Superior temporal gyrus (tissue), 1 donor: ENCODE data around the gene MVP.
"Not testable (repeated sequence)": the region's sequence is repeated elsewhere in the genome, so short reads cannot be mapped to it uniquely, and the experiment has no call there.

Source experiments
- DNase-seq: peaks from one replicate; pipeline ENCODE4 v3.0.0-alpha.2; 2016; ENCODE audit errors: extremely low spot score

The MVP gene

DNA sequence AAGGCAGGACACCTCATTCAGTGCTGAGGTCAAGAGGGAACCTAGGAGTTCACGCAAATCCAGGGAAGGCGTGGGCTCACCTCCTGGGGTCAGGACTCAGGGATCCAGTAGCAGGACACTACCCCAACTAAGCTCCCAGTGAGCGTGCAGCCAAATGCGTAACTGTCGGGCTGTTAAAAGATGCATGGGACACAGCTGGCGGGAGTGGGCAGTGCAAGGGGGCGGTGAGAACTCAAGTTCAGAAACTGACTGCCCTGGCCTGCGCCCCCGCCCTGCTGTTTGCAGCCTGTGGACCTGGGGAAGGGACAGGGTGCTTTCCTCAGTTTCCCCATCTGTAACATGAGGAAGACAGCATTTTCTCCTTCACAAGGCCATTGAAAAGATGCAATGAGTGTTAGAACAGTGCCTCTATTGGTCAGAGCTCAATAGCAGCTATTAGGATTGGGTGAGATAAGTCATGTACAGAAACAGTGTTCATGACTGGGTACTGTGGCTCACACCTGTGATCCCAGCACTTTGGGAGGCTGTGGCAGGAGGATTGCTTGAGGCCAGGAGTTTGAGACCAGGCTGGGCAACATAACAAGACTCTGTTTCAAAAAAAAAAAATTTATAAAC, 22.6 kb downstream of the MVP start:
- no peak for DNase-seq

DNA sequence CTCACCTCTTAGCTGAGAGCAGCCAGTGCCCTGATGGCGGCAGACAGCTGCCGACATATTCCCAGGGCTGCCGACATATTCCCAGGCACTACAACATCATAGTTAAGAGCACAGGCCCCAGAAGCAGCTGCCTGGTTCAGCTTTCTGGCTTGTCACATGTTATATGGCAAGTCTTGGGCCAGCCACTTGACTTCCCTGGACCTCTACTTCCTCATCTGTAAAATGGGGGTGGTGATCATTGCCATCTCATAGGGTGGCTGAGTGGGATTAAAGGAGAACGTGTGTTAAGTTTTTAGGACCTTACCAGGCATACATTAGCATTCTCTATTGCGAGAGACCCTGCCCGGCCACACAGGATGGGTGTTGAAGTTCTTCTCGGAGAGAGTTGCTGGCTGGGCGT, 23.7 kb downstream of the MVP start:
- no peak for DNase-seq

DNA sequence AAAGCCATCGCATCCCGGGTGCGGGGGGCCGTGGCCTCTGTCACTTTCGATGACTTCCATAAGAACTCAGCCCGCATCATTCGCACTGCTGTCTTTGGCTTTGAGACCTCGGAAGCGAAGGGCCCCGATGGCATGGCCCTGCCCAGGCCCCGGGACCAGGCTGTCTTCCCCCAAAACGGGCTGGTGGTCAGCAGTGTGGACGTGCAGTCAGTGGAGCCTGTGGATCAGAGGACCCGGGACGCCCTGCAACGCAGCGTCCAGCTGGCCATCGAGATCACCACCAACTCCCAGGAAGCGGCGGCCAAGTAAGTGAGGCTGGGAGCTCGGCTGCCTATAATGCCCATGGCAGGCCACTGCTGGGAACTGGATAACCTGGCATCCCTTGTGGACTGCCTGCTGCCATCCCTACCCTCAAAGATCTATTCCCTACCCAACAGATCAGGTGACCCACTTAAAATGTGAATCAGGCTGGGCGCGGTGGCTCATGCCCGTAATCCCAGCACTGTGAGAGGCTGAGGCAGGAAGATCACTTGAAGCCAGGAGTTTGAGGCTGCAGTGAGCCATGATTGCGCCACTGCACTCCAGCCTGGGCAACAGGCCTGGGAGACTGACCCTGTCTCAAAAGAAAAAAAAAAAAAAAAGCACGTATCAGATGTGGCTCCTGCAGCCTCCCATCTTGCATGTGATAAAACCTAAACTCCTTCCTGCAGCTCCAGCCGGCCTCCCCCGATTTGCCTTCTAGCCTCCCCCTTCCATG, 24.5 kb downstream of the MVP start:
- DNase-seq = no peak

DNA sequence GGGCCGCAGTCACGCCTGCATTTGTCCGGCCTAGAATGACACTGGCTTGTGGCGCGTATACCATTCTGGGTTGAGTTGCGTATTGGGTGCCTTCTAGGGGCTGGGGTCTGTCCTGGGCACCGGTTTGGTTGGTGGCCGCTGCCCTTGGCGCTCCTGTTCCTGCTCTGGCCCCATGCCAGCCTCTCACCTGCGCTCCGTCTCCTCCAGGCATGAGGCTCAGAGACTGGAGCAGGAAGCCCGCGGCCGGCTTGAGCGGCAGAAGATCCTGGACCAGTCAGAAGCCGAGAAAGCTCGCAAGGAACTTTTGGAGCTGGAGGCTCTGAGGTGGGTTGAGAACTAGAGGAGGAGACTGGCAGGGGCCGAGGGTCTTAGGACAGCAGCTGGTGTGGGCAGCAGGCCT, 25.4 kb downstream of the MVP start:
- no peak for DNase-seq

DNA sequence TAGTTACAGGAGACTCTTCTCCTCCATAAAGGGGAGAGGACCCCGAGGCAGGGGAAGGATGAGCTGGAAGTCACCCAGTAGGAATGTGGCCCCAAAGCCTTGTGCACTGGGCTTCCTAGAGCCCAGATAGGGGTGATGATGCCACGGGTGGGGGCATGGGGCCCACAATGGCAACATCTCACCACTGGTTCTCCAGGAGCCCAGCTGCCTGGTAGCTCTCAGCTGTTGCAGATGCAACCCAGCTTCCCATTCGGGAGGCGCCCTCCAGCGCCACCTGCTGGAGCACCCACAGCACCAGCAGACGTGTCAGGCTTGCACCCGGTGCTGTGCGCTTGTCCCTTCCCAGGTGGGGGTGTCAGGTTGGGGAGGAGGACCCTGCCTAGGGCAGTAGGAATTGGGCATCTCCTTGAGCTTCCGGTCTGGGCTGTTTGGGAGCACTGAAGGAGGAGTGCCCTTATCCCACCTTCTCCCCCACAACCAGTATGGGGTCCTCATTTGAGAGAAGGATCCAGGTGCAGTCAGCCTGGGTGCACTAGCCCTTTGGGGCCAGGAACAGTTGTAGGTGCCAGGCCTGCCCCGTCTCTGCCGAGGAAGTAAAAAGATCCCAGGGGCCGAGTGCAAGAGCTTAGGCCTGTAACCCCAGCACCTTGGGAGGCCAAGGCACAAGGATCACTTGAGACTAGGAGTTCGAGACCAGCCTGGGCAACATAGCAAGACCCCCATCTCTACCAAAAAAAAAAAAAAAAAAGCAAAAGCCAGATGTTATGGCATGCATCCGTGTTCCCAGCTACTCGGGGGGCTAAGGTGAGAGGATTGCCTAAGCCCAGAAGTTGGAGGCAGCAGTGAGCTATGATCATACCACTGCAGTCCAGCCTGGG, 28.4 kb downstream of the MVP start:
- DNase-seq = peak; percentile 76

DNA sequence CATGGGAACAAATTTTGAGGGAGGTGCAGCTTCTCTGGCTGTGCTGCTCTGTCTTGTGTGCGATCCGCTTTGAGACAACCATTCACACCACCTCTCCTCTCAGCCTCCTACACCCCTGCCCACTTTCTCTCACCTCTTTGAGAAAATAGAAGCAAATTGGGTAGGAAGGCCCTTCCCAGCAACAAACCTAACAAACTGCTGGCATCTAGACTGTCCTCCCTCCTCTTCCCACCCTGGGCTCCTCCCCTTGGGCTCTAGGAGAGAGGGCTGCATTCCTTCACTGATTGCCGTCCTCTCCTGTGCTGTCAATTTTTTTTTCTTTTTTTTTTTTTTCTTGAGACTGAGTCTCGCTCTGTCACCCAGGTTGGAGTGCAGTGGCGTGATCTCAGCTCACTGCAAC, 29.2 kb downstream of the MVP start:
- DNase-seq = peak; percentile 56

DNA sequence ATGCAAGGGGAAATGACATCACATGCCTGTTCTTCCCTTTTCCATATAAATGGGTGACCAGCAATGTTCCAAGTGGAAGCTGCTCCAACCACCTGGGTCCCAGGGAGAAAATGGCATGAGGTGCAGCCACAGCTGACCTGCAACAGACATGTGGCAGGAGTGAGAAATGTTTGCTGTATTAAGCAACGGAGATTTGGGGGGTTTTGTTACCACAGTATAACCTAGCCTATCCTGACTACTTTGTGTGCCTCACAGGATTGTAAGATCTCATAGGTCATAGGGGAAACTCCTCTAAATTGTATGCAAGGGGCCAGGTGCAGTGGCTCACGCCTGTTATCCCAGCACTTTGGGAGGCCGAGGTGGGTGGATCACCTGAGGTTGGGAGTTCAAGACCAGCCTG, 30.7 kb downstream of the MVP start:
- DNase-seq = no peak

DNA sequence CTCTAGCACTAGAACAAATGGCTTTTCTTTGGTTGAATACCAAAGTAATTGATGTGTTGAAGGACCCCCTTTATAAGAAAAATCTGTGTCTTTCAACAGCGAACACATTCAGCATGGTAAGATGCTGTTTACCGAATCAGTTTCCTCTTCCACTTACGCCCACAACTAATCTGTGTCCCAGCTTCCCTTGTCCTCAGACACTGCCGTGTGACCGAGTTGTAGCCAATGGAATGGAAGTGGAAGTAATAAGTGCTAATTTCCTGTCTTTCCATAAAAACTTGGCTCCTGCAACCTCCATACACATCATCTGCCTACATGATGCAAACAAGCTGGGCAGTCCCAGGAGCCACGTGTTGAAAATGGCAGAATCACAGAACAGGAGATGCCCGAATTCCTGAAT, 32.4 kb downstream of the MVP start:
- DNase-seq = peak; percentile 40

DNA sequence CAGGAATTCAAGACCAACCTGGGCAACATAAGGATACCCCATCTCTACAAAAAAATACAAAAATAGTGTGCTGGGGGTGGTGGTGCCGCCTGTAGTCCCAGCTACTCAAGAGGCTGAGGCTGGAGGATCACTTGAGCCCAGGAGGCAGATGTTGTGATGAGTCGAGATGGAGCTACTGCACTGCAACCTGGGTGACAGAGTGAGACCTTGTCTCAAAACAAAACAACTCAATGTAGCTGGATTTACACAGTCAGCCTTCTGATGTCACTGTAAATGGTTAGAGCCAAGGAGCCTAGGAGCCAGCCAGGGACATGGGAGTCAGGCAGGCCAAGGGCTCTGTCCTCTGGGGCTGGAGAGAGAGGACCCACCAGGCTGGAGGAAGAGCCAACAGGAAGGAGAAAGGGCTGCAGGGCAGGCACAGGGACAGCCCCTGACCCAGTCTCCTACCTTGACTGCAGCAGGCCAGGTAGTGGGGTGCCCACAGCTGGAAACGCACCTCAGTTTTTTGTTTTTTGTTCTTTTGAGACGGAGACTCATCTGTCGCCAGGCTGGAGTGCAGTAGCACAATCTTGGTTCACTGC, 34.3 kb downstream of the MVP start:
- no peak for DNase-seq

DNA sequence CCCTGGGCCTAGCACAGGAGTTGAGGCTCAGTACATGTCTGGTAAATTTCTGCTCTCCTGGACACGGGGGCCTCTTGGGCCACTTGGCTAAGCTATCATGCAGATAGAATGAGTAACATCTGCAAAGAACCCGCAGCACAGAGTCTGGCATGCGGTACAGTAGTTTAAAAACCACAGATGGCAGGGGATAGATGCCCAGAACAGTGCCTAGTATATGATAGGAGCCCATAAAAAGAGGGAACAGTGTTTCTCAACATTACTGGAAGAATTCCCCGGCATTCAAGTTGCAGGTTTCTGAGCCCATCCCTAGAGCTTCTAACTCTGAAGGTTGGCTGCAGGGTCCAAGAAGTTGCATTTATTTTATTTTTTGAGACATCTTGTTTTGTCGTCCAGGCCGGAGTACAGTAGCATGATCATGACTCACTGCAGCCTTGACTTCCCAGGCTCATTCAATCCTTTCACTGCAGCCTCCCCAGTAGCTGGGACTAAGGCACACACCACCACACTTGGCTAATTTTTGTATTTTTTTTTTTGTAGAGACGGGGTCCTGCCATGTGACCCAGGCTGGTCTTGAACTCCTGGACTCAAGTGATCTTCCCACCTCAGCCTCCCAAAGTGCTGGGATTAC, 37.0 kb downstream of the MVP start:
- peak; percentile 30 for DNase-seq

DNA sequence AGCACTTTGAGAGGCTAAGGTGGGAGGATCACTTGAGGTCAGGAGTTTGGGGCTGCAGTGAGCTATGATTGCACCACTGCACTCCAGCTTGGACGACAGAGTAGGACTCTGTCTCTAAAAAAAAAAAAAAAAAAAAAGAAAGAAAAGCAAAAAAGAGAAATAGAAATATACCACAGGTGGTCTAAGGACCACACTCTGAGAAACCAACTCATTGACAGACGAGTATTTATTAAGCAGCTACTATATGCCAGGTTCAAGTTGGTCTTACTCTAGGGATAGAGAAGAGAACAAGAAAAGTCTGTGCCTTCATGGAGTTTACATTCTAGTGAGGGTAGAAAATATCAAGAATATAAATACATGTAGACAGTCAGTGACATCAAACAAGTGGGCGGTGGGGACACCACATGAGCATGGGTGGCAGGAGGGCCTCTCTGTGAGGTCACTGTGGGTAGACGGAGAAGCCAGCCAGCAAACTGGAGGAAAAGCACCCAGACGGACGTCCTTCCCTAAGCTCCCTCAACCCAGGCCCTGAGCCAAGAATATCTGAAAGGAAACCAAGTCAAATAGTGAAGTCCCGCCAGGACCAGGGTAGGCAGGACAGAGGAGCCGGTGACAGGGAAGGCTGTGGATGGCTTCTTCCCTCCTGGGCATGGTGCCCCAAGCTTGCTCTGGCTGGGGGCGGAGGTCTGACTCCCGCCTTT, 38.0 kb downstream of the MVP start:
- no peak for DNase-seq

DNA sequence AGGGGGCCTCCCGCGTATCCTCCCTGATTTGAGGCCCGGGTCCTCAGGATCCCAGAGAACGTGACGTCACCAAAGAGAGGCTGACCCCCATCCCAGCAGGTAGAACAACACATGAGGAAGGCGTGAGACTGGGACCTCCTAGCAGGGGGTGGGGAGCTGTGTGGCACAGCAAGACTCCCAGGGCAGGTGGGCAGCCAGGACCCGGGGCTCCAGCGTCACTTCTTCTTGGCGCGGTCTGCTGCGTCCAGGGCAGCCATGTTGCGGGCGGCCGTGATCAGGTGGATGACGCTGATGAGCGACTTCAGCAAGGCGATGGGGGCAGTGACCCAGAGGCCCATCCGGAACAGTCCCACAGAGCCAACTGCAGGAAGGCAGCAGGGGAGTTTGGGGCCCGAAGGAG, 38.7 kb downstream of the MVP start:
- no peak for DNase-seq

DNA sequence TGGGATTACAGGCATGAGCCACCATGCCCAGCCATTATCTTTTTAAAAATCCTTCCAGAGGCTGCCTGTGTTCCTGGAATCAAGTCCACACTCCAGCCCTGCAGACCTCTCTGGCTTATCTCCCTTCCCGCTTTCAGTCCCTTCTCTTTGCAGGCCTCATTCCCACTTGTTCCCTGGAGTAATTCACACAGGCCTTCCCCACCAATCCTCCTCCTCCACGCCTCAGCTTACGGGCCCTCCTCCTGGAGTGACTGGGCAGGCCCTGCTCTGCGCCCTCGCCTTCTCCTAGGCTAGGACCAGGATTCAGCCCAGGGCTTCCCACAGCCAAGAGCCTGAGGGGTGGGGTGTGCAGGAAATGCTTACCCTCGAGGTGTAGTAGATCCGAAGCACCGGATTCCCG, 40.0 kb downstream of the MVP start:
- DNase-seq = no peak

DNA sequence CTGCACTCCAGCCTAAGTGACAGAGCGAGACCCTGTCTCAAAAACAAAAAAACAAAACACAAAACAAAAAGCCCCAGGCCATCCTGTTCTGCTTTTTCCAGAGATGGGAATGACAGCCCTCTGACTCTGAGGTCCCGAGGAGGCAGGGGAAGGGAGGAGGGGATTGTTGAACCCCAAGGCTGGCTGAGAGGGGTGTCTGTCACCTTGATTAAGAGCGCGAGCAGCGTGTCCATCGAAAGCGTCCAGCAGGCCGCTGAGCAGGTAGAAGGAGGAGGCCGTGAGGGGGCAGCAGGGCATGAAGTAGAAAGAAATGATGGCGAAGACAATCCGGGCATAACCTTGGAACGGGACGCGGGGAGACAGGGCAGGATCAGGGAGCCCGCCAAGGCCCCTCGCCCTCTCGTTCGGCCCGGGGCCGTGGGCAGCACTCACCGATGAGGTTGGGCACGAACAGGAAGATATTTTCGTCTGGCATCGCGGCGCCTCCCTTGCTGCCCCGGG, 42.2 kb downstream of the MVP start:
- DNase-seq = peak; percentile 24

DNA sequence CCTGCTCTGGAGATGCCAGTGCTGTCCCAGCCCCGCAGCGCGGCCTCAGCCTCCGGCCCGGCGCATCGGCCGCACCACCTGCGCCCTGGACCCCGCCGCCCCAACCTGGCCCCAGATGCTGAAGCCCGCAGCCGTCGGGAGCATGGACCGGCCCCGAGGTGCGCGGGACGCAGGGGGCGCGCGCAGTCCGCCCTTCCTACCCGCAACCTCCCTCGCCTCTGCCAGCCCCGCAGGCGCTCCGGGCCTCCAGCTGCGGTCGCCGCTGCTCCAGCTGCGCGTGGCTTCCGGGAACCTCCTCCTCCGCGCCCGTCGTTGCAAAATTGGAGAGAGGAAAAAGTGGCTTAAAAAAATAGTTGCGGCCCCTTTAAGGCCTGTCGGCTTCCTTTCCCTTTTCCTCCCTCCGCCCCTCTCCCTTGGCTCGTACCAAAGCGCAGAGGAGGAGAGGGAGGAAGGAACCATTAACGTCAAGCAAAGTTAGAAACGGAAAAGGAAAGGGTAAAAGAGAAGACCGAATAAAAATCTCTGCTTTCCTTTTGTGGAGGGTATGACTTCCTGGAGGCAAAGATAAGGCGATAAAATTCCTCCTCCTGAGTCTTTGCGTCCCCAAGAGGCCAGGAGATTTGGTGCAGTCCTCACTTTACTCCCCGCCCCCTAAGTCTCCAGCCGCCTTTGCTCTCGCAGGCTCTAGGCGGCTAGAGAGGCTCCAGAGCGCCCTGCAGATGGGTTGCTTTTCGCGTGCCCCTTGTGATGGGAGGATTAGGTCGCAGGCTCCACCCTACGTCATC, 42.8 kb downstream of the MVP start, which contains the start of gene CDIPT:
CDIPT (minus strand) TSS at position 343 of the 785 bp plus-strand sequence. CDS start 369 bp downstream, outside the sequence.
- peak; percentile 99 for DNase-seq

DNA sequence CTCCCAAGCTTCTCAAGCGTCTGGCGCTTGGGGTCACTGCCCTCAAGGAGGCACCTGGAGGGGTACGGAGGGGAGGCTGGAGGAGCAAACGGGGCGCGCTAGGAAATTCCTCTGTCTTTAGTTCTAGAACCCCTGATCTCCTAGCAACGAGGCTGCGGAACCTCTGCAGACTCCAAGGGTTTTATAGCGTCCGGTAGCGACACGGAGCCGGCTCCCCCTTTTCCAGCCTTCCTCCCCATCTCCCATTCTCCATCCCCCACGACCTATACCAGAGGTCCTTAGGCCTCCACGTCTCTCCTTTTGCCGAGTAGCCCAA, 43.4 kb downstream of the MVP start:
- no peak for DNase-seq

DNA sequence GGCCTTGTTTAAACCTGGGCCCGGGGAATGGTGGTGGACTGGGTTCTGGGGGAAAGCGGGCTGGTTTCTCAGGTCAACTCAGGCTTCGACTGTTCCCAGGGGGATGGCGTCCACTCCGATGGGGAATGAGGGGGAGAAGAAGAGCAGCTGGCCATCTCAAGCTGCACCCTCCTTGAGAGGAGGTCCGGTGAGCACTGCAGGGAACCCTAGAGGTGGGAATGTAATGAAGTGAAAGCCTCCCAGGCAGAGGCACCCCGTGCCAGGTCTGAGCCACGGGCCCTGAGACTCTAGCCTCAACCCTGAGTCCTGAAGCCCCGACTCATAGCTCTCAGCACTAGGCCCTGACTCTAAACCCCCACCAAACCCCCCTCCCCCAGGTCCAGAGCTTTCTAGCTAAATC, 43.9 kb downstream of the MVP start:
- no peak for DNase-seq

DNA sequence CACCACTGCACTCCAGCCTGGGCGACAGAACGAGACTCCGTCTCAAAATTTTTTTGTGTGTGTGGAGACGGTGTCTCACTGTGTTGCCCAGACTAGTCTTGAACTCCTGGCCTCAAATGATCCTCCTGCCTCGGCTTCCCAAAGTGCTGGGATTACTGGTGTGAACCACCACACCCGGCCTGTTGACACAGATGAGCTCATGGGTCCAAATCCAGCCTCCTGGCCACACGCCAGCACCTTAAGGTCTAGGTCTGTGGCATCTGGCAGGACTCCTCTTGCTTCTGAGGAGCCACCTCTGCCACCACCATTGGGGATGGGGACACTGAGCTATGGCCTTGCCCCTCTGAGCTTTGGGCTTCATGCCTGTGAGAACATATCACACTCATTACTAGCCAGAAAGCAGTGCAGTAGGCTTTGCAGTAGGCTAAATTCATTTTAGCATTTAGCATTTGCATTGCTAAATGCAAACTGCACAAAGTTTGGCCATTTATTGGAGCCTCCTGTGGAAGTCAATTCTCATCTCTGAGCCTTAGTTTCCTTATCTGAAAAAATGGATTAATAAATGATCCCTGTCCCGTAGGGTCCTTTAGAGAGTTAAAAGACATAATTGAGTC, 48.2 kb downstream of the MVP start:
- DNase-seq = no peak

DNA sequence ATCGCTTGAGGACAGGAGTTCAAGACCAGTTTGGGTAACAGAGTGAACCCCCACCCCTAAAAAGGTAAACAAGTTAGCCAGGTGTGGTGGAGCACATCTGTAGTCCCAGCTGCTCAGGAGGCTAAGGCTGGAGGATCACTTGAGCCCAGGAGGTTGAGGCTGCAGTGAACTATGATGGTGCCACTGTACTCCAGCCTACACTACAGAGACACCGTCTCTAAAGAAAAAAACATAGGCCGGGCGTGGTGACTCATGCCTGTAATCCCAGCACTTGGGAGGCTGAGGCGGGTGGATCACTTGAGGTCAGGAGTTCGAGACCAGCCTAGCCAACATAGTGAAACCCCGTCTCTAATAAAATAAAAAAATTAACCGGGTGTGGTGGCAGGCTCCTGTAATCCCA, 48.8 kb downstream of the MVP start:
- DNase-seq = not testable (repeated sequence)
